Activated CD8-positive, alpha-beta T cell treated with anti-CD3 and anti-CD28 coated beads for 36 hours (primary cell): ENCODE measurements around the gene TNS3. TPM values are rescaled to one million over a fixed set of nuclear protein-coding genes. Genes with fewer than 3 reads are reported as not detected.

Experiments used
- ATAC-seq: fragments of 200-7000 bp; cut with Tn5 transposase; one replicate; pipeline ENCODE4 v1.10.0; 2021; ENCODE audit warnings: mild to moderate bottlenecking, moderate library complexity
- CTCF ChIA-PET: fragments of 350-600 bp; sonication (Branson Sonifier 250); formaldehyde crosslinking; loops from one replicate; lab custom pipeline; 2021; ENCODE audit warnings: antibody characterized with exemption; lab: Charles Lee
- POLR2A ChIA-PET: fragments of 350-600 bp; sonication (Branson Sonifier 250); formaldehyde crosslinking; loops from one replicate; lab custom pipeline; 2021; ENCODE audit warnings: antibody characterized with exemption; lab: Charles Lee
- DNase-seq: peaks from one replicate; pipeline ENCODE4 v3.0.0-alpha.2; 2020
- H3K27ac Mint-ChIP-seq: one replicate; pipeline ENCODE4 v1.8.0; 2021; ENCODE audit warnings: mild to moderate bottlenecking, mixed read lengths
- H3K27me3 Mint-ChIP-seq: one replicate; pipeline ENCODE4 v1.8.0; 2021; ENCODE audit warnings: mixed read lengths
- H3K36me3 Mint-ChIP-seq: one replicate; pipeline ENCODE4 v1.8.0; 2021; ENCODE audit warnings: low read depth, mixed read lengths
- H3K4me1 Mint-ChIP-seq: one replicate; pipeline ENCODE4 v1.8.0; 2021; ENCODE audit warnings: low read depth, mixed read lengths
- H3K4me3 Mint-ChIP-seq: one replicate; pipeline ENCODE4 v1.8.0; 2021; ENCODE audit warnings: mild to moderate bottlenecking, moderate library complexity, mixed read lengths
- H3K9me3 Mint-ChIP-seq: one replicate; pipeline ENCODE4 v1.8.0; 2021; ENCODE audit warnings: mixed read lengths
- intact Hi-C: fragments of 100-400 bp; cut with micrococcal nuclease; formaldehyde crosslinking; loops from one replicate; pipeline ENCODE4 v1.10.0; 2022
- total RNA-seq, 2 experiments: library from RNA; stranded (reverse); gene quantifications; one replicate each; pipeline ENCODE4 v1.2.3, GENCODE V29; 2021
- TF ChIP-seq, protein P1 (sequence below): fragments of 200-600 bp; IDR thresholded peaks from one replicate; pipeline ENCODE4 v1.8.0; 2022; ENCODE audit warnings: antibody characterized with exemption, mild to moderate bottlenecking

Gene TNS3
- total RNA-seq, 2 experiments from 2014 or later, result 0.04 to 0.16 TPM

DNA sequence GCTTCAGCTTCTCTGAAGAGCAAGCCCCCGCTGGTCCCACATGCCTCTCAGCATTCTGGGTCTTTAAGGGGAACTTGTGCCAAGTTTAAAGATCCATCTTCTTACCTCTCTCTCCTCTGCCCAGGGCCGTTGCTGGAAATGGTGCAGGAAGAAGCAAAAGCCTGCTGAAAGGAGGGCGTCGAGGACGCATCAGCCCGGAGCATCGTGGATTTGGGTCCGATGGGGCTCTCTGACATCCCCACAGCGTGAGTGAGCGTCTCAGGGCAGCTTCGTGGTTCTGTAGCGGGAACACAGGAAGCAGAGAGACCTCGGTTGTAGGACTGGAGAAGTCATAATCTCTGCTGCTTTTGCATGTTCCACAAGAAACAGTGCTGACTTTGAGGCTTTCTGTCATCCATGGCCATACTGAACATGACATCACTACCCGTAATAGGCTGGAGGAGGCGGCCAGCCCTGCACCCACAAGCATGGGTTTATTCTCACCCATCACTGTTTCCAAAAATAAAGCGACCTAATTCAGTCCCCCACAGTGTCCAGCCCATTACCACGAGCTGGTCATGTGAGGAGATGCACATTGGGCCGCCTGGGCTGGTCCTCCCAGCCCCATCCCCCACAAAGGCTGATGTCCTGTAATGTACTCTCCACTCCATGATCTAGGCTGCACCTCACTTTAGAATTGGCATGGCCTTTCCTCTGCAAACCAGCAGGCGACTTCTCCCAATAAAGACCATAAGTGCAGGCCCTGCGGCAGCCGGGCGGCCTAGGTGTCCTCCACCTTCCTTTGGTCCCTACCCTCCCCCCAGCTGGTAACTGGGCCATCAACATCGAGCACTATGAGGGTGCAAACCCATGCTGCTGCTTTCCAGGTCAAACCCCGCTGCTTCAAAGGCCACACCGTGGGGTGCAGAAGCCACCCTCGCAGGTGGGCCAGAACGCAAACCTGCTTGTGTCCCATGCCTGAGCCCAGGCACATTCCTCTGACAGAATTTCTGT lies 276.9 kb downstream of the TNS3 start:
- TF ChIP-seq, protein P1, sequence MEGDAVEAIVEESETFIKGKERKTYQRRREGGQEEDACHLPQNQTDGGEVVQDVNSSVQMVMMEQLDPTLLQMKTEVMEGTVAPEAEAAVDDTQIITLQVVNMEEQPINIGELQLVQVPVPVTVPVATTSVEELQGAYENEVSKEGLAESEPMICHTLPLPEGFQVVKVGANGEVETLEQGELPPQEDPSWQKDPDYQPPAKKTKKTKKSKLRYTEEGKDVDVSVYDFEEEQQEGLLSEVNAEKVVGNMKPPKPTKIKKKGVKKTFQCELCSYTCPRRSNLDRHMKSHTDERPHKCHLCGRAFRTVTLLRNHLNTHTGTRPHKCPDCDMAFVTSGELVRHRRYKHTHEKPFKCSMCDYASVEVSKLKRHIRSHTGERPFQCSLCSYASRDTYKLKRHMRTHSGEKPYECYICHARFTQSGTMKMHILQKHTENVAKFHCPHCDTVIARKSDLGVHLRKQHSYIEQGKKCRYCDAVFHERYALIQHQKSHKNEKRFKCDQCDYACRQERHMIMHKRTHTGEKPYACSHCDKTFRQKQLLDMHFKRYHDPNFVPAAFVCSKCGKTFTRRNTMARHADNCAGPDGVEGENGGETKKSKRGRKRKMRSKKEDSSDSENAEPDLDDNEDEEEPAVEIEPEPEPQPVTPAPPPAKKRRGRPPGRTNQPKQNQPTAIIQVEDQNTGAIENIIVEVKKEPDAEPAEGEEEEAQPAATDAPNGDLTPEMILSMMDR, result no peak
- POLR2A ChIA-PET, result interaction anchor here (0.6 kb wide), 1 partner anchor 519 kb away, joined by 3 read pairs; no protein-coding TSS in a partner anchor
- intact Hi-C loops, result no loop called here

DNA sequence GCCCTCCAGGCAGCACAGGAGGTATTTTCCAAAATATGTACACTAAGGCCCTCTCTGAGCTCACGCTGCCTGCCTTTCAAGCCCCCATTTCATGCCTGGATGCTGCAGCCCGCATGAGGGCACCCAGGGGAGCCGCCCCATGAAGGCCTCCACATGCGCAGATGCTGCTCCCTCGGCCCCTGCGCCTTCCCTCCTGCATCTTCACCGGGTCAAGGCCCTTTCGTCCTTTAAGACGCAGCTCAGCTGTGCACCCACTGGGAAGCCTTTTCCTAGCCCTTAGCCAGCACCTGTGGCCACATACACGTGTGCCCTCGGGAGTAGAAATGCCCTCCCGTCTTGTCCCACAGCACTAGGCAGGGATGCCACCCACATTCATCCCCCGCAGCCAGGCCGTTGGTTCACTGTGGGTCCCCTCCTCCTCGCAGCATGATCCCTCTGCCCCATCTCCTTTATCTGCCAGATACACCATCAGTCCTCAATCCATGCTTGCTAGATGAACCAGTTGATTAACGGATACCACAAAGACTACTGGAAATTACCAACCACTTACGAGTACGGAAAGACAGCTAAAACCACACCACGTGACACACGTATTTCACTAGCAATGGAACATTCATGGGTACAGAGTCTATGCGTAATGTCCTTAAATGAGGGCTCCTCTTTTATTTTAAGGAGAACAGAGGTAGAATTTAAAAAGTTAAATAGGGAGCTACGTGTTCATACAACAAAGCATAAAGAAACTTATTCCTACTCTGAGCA lies 278.0 kb downstream of the TNS3 start:
- intact Hi-C loops, result no loop called here
- POLR2A ChIA-PET, result interaction anchor here (0.6 kb wide), 1 partner anchor 520 kb away, joined by 3 read pairs; no protein-coding TSS in a partner anchor
- no peak overlapping the region for H3K27ac Mint-ChIP-seq
- DNase-seq, result no peak
- H3K4me3 Mint-ChIP-seq, result no peak overlapping the region
- no peaks in the 10 kb centered on the region for H3K4me1 Mint-ChIP-seq
- H3K9me3 Mint-ChIP-seq, result peaks cover 4% of the 10 kb centered on the region
- no peaks in the 10 kb centered on the region for H3K27me3 Mint-ChIP-seq
- TF ChIP-seq, protein P1, result no peak
- no peaks in the 10 kb centered on the region for H3K36me3 Mint-ChIP-seq
- no peak for ATAC-seq
- CTCF ChIA-PET, result no interaction called here

More for the DNA sequence above, 276.9 kb downstream of the TNS3 start:
- Mint-ChIP-seq H3K4me3 (no peak overlapping the region), H3K27me3 (no peaks in the 10 kb centered on the region), H3K36me3 (no peaks in the 10 kb centered on the region), H3K9me3 (peaks cover 9% of the 10 kb centered on the region), H3K27ac (no peak overlapping the region), H3K4me1 (no peaks in the 10 kb centered on the region)
- DNase-seq, result no peak
- CTCF ChIA-PET, result no interaction called here
- no peak for ATAC-seq

DNA sequence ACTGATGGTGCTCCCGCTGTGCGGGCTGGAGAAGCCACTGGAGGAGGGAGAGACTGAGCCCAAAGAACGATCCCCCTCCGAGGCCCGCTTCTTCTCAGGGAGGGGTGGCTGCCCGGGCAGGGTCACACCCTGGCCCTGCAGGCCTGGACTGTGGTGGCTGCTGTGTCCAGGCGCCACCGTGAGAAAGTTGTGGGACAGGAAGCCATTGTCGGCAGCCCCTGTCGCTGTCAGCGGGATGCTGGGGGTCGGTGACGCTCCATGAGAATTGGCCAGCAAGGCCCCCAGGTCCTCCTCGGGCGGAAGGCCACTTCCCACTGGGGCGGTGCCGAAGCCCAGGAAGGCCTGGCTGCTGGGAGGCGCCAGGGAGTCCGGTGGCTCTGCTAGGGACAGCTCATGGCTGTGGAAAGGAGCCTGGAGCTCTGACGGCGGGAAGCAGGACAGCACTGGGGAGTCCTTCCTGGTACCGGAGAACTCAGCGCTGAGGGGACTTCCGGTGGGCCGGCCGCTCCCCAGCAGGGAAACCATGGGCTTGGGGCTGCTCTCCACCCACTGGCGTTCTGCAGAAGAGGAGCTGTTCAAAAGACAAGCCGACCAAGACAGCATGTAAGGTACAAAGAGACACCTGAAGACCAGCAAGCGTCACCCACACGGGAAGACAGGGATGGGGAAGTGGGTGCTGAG lies 278.8 kb downstream of the TNS3 start:
- POLR2A ChIA-PET, result no interaction called here

DNA sequence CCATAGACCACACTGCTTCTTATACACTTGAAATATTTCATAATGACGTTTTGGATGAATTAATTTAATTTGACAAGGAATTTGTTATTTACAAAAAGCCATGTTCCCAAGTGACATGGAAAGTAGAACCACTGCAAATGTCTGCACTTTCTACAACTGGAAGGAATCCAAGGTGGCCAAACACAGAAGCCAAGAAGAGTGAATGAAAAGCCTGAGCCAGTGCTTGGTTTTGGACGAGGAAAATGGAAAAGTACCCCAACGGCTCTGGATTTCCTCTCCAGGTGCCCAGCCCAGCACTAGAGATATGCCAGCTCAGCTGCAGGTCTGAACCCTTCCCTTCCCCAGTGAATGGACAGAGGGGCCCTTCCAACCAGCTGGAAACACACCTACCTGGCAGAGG lies 279.4 kb downstream of the TNS3 start:
- Mint-ChIP-seq H3K4me1 (no peaks in the 10 kb centered on the region), H3K27me3 (no peaks in the 10 kb centered on the region), H3K9me3 (no peaks in the 10 kb centered on the region), H3K27ac (no peak overlapping the region), H3K4me3 (no peak overlapping the region), H3K36me3 (no peaks in the 10 kb centered on the region)
- DNase-seq (no peak), ATAC-seq (no peak)
- ChIA-PET POLR2A (no interaction called here), CTCF (no interaction called here)
- TF ChIP-seq, protein P1, result no peak
- intact Hi-C loops, result no loop called here

More for the DNA sequence above, 278.8 kb downstream of the TNS3 start:
- no peaks in the 10 kb centered on the region for H3K9me3 Mint-ChIP-seq
- TF ChIP-seq, protein P1, result no peak
- DNase-seq, result no peak
- intact Hi-C loops, result no loop called here
- no peaks in the 10 kb centered on the region for H3K36me3 Mint-ChIP-seq
- H3K4me1 Mint-ChIP-seq, result no peaks in the 10 kb centered on the region
- no peaks in the 10 kb centered on the region for H3K27me3 Mint-ChIP-seq
- CTCF ChIA-PET, result no interaction called here
- H3K27ac Mint-ChIP-seq, result no peak overlapping the region
- no peak overlapping the region for H3K4me3 Mint-ChIP-seq
- ATAC-seq, result no peak
